Liver (tissue), 9 donors: ENCODE measurements around the gene LIX1L. TPM values are rescaled to one million over a fixed set of nuclear protein-coding genes. Genes with fewer than 3 reads are reported as not detected.
A peak's percentile ranks its signal among the peaks of the same experiment; 100 is the strongest.

ENCODE experiments used
- DNase-seq: peaks from one replicate; pipeline ENCODE4 v3.0.0-alpha.2; 2017; ENCODE audit warnings: low spot score
- H3K27ac ChIP-seq, 2 donors: one replicate each; pipeline ENCODE4 v1.7.0; 2013; ENCODE audit warnings: inconsistent platforms in 2 of 2, low read length in 2 of 2, control low read depth in 1 of 2, low read depth in 1 of 2, mild to moderate bottlenecking in 1 of 2
- H3K27me3 ChIP-seq, 4 donors: one replicate each; pipeline versions ENCODE4 v1.6.1 to v1.7.0; 2013; ENCODE audit warnings: low read length in 3 of 4, inconsistent platforms in 1 of 4, mild to moderate bottlenecking in 1 of 4, moderate library complexity in 1 of 4; ENCODE audit not compliant: control insufficient read depth in 4 of 4, insufficient read depth in 4 of 4
- H3K36me3 ChIP-seq, 4 donors: one replicate each; pipeline versions ENCODE4 v1.6.1 to v1.7.0; 2013; ENCODE audit warnings: low read length in 3 of 4, mild to moderate bottlenecking in 3 of 4, low read depth in 1 of 4, moderate library complexity in 1 of 4; ENCODE audit not compliant: control insufficient read depth in 4 of 4, insufficient read depth in 3 of 4
- H3K4me1 ChIP-seq, 4 donors: one replicate each; pipeline versions ENCODE4 v1.6.1 to v1.7.0; 2013; ENCODE audit warnings: low read length in 3 of 4, mild to moderate bottlenecking in 3 of 4, moderate library complexity in 1 of 4; ENCODE audit not compliant: control insufficient read depth in 4 of 4, insufficient read depth in 4 of 4
- H3K4me3 ChIP-seq, 3 donors: one replicate each; pipeline versions ENCODE4 v1.6.1 to v1.7.0; 2013; ENCODE audit warnings: low read length in 3 of 3, control low read depth in 1 of 3, low read depth in 1 of 3, mild to moderate bottlenecking in 1 of 3
- H3K9ac ChIP-seq, 2 donors: one replicate each; pipeline ENCODE4 v1.7.0; 2013; ENCODE audit warnings: low read length in 2 of 2, mild to moderate bottlenecking in 2 of 2, moderate library complexity in 2 of 2, control low read depth in 1 of 2, low read depth in 1 of 2
- H3K9me3 ChIP-seq, 4 donors: one replicate each; pipeline versions ENCODE4 v1.6.1 to v1.7.0; 2013; ENCODE audit warnings: low read length in 3 of 4; ENCODE audit not compliant: control insufficient read depth in 4 of 4
- ATF3 ChIP-seq: IDR thresholded peaks from 2 replicates; pipeline ENCODE4 v1.6.1; 2016; ENCODE audit warnings: antibody characterized with exemption
- EGR1 ChIP-seq, 2 donors: IDR thresholded peaks; 2 replicates each; pipeline ENCODE4 v1.6.1; 2016 to 2018; ENCODE audit warnings: antibody characterized with exemption in 2 of 2, low read depth in 2 of 2
- MAX ChIP-seq: IDR thresholded peaks from 2 replicates; pipeline ENCODE4 v1.6.1; 2016; ENCODE audit warnings: antibody characterized with exemption
- NR2F2 ChIP-seq: IDR thresholded peaks from 2 replicates; pipeline ENCODE4 v1.6.1; 2016; ENCODE audit warnings: antibody characterized with exemption
- RAD21 ChIP-seq, 2 donors: IDR thresholded peaks; 2 replicates each; pipeline ENCODE4 v1.6.1; 2016; ENCODE audit warnings: antibody characterized with exemption in 2 of 2, mild to moderate bottlenecking in 2 of 2
- RXRA ChIP-seq, 2 donors: IDR thresholded peaks; 2 replicates each; pipeline ENCODE4 v1.6.1; 2017 to 2018; ENCODE audit warnings: antibody characterized with exemption in 2 of 2, mild to moderate bottlenecking in 1 of 2
- SP1 ChIP-seq: IDR thresholded peaks from 2 replicates; pipeline ENCODE4 v1.6.1; 2018; ENCODE audit warnings: antibody characterized with exemption, mild to moderate bottlenecking
- YY1 ChIP-seq: IDR thresholded peaks from 2 replicates; pipeline ENCODE4 v1.6.1; 2016; ENCODE audit warnings: antibody characterized with exemption, mild to moderate bottlenecking
- ZBTB33 ChIP-seq: IDR thresholded peaks from 2 replicates; pipeline ENCODE4 v1.6.1; 2016; ENCODE audit warnings: antibody characterized with exemption
- WGBS: extraction: QIAGEN DNeasy Blood & Tissue Kit; methylation state at CpG from one replicate; pipeline ENCODE4 v1.1.7; 2013; 5-methylcytosine and 5-hydroxymethylcytosine counted together
- polyA plus RNA-seq, 2 donors: library from polyadenylated mRNA; stranded (reverse) in 1 of 2; unstranded in 1 of 2; fragments of 200-250 nt in 1 of 2; fragments of >200 nt in 1 of 2; fragmentation: Nextera tagmentation in 1 of 2; extraction: Ambion mirVana in 1 of 2; gene quantifications; one replicate each; pipeline versions ENCODE4 v1.2.1 to v1.2.3, GENCODE V29; 2013 to 2015
- total RNA-seq, 2 donors: library from RNA; depleted of rRNA; stranded (reverse); fragments of >200 nt; gene quantifications; one replicate each; pipeline ENCODE4 v1.2.3, GENCODE V29; 2014
- donor health status: healthy.
- donor health status: healthy.
- donor health status: healthy.
- donor health status: healthy.
- donor health status: healthy.

Gene LIX1L
- total and polyA plus RNA-seq, 4 donors = 4.6 to 8.6 (median 6.3) TPM

- Histone ChIP-seq H3K36me3 (peaks cover 6 to 29% (median 20%) of the 10 kb centered on the region in 4 donors), H3K9ac (peak overlapping the region; percentile 86 to 89), H3K4me3 (peak overlapping the region; percentile 63 to 100 (median 86)), H3K27me3 (no peaks in the 10 kb centered on the region), H3K4me1 (peaks cover 10 to 71% (median 46%) of the 10 kb centered on the region in 4 donors), H3K27ac (peak overlapping the region; percentile 79 to 95), H3K9me3 (no peaks in the 10 kb centered on the region)
- 16% methylated on average over 8 of the region's 8 CpGs for WGBS
- no peak for DNase-seq
- TF ChIP-seq YY1 (peak; percentile 26), ZBTB33 (no peak)
Observed at GRCh38 chr1:145995148-145995881, 37.5 kb upstream of the LIX1L start.

GRCh38 chr1:145994391-145995120 is 36.7 kb upstream of the LIX1L start:
- 48% methylated on average over 10 of the region's 10 CpGs for WGBS
- H3K9ac ChIP-seq = peak overlapping the region; percentile 86 to 89
- no peak for DNase-seq
- no peaks in the 10 kb centered on the region for H3K9me3 ChIP-seq
- peaks cover 6 to 29% (median 20%) of the 10 kb centered on the region in 4 donors for H3K36me3 ChIP-seq
- H3K4me3 ChIP-seq = peak overlapping the region; percentile 63 to 100 (median 86)
- H3K4me1 ChIP-seq = peaks cover 10 to 64% (median 41%) of the 10 kb centered on the region in 4 donors
- no peak for TF ChIP-seq EGR1 (IDR thresholded peaks at IDR 0.05; ENCODE audit: low read depth in 2 of 2)
- TF ChIP-seq RAD21 (IDR thresholded peaks at IDR 0.05) = no peak
- TF ChIP-seq SP1 = peak; percentile 6
- no peak for TF ChIP-seq RXRA (IDR thresholded peaks at IDR 0.05)
- no peak for TF ChIP-seq MAX
- no peak for TF ChIP-seq YY1
- peak overlapping the region; percentile 79 to 95 for H3K27ac ChIP-seq
- H3K27me3 ChIP-seq = no peaks in the 10 kb centered on the region

GRCh38 chr1:145993618-145994390 is 36.0 kb upstream of the LIX1L start:
- Histone ChIP-seq H3K9me3 (no peaks in the 10 kb centered on the region), H3K4me1 (peaks cover 10 to 57% (median 36%) of the 10 kb centered on the region in 4 donors), H3K27ac (peak overlapping the region; percentile 79 to 95), H3K36me3 (peaks cover 6 to 29% (median 20%) of the 10 kb centered on the region in 4 donors), H3K9ac (peak overlapping the region; percentile 86 to 89), H3K27me3 (no peaks in the 10 kb centered on the region), H3K4me3 (peak overlapping the region; percentile 63 to 100 (median 86))
- 53% methylated on average over 6 of the region's 6 CpGs for WGBS
- DNase-seq = no peak
- TF ChIP-seq YY1 = no peak
- TF ChIP-seq ATF3 = no peak
- no peak for TF ChIP-seq RAD21 (IDR thresholded peaks at IDR 0.05)
- TF ChIP-seq NR2F2 = no peak
